HL-60 (cell line): ENCODE measurements around the gene TRMT44.

Source experiments
- DNase-seq, 2 experiments: peaks; one replicate each; pipeline ENCODE4 v3.0.0-alpha.2; 2010 to 2020; ENCODE audit warnings: low read depth in 1 of 2, low spot score in 1 of 2
- H3K27ac ChIP-seq: fragments of 250-450 bp; sonication (Bioruptor Pico); replicated peaks from 2 replicates; pipeline ENCODE4 v1.5.1; 2020; ENCODE audit warnings: mild to moderate bottlenecking, moderate library complexity
- H3K27me3 ChIP-seq: fragments of 250-450 bp; sonication (Bioruptor Pico); 2 replicates; pipeline ENCODE4 v1.5.1; 2021; ENCODE audit warnings: mild to moderate bottlenecking, moderate library complexity; ENCODE audit not compliant: insufficient read depth, poor library complexity, severe bottlenecking
- H3K4me3 ChIP-seq: replicated peaks from 2 replicates; pipeline ENCODE4 v1.5.1; 2011; ENCODE audit warnings: mild to moderate bottlenecking, control low read depth, low read length; ENCODE audit not compliant: insufficient read depth
- CTCF ChIP-seq: IDR thresholded peaks from one replicate; pipeline ENCODE4 v1.5.1; 2011; ENCODE audit warnings: low read length, control low read depth, inconsistent platforms; ENCODE audit not compliant: insufficient read depth
- GABPA ChIP-seq: IDR thresholded peaks from 2 replicates; pipeline ENCODE4 v1.6.1; 2012; ENCODE audit warnings: low read depth
- POLR2AphosphoS5 ChIP-seq: IDR thresholded peaks from 2 replicates; pipeline ENCODE4 v1.6.1; 2012; ENCODE audit warnings: low read depth
- REST ChIP-seq: IDR thresholded peaks from 2 replicates; pipeline ENCODE4 v1.6.1; 2012; ENCODE audit warnings: low read depth; ENCODE audit not compliant: insufficient replicate concordance
- SPI1 ChIP-seq: IDR thresholded peaks from 2 replicates; pipeline ENCODE4 v1.6.1; 2012; ENCODE audit warnings: low read depth, mild to moderate bottlenecking, borderline replicate concordance

The TRMT44 gene

GRCh38 chr4:8394806-8395205, 45.8 kb upstream of the TRMT44 start:
- DNase-seq, result no peak
- no peak overlapping the region for H3K27ac ChIP-seq
- no peak for TF ChIP-seq CTCF
- TF ChIP-seq REST, result no peak
- TF ChIP-seq GABPA, result no peak
- TF ChIP-seq SPI1, result no peak
- no peak for TF ChIP-seq POLR2AphosphoS5
- no peaks in the 10 kb centered on the region for H3K27me3 ChIP-seq
- H3K4me3 ChIP-seq, result no peak overlapping the region

- peak in 1 of 2 experiments; percentile 15 for DNase-seq
- no peaks in the 10 kb centered on the region for H3K27me3 ChIP-seq
- no peak for TF ChIP-seq POLR2AphosphoS5
- TF ChIP-seq SPI1, result no peak
- no peak for TF ChIP-seq REST
- no peak overlapping the region; the same call in 1 of the 2 replicates for H3K27ac ChIP-seq
- no peak overlapping the region for H3K4me3 ChIP-seq
Measured at GRCh38 chr4:8395504-8396296, 44.9 kb upstream of the TRMT44 start.

- no peaks in the 10 kb centered on the region for H3K27me3 ChIP-seq
- DNase-seq, result no peak
- TF ChIP-seq CTCF (no peak), SPI1 (no peak), GABPA (no peak), POLR2AphosphoS5 (no peak), REST (no peak)
- H3K4me3 ChIP-seq, result no peak overlapping the region
- H3K27ac ChIP-seq, result no peak overlapping the region
Measured at GRCh38 chr4:8396762-8397406, 43.7 kb upstream of the TRMT44 start.
